ENCODE data around the gene NPEPPS.

DNA sequence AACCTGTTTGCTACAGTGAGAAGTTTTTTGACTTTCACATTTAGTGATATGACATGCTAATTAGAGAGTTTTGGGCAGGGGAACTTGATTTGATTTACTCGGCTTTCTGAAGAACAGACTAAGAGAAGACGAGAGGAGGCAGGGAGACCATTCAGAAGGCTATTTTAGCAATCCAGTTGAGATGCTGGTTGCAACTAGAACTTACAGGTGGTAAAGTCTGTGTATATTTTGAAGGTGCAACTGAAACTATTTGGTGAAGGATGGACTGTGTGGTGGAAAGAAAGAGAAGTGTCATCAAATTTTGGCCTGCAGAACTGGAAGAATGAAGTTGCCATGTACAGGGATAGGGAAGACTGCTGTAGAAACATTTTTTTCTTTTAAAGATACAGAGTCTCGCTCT is 76.6 kb downstream of the NPEPPS start:
- TF ChIP-seq, protein P1, sequence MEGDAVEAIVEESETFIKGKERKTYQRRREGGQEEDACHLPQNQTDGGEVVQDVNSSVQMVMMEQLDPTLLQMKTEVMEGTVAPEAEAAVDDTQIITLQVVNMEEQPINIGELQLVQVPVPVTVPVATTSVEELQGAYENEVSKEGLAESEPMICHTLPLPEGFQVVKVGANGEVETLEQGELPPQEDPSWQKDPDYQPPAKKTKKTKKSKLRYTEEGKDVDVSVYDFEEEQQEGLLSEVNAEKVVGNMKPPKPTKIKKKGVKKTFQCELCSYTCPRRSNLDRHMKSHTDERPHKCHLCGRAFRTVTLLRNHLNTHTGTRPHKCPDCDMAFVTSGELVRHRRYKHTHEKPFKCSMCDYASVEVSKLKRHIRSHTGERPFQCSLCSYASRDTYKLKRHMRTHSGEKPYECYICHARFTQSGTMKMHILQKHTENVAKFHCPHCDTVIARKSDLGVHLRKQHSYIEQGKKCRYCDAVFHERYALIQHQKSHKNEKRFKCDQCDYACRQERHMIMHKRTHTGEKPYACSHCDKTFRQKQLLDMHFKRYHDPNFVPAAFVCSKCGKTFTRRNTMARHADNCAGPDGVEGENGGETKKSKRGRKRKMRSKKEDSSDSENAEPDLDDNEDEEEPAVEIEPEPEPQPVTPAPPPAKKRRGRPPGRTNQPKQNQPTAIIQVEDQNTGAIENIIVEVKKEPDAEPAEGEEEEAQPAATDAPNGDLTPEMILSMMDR (IDR thresholded peaks at IDR 0.05; ENCODE audit: control extremely low read depth in 1 of 3, insufficient read depth in 1 of 3, low read depth in 1 of 3, low read length in 3 of 3), result no peak
- no peak for TF ChIP-seq POU5F1 (IDR thresholded peaks at IDR 0.05; ENCODE audit: low read depth, low read length)
- no peak for TF ChIP-seq RXRA (IDR thresholded peaks at IDR 0.05; ENCODE audit: insufficient read depth, low read depth, low read length)
- TF ChIP-seq TAF1 (IDR thresholded peaks at IDR 0.05; ENCODE audit: low read depth, low read length), result no peak
- TF ChIP-seq HDAC6 (IDR thresholded peaks at IDR 0.05; ENCODE audit: low read depth, low read length), result no peak
- no peak for TF ChIP-seq NRF1 (IDR thresholded peaks at IDR 0.05; ENCODE audit: low read depth, low read length)
- TF ChIP-seq POLR2A (IDR thresholded peaks at IDR 0.05; ENCODE audit: control extremely low read depth in 1 of 2, low read depth in 2 of 2, low read length in 2 of 2), result no peak
- TF ChIP-seq POLR2AphosphoS5 (IDR thresholded peaks at IDR 0.05; ENCODE audit: low read depth, low read length), result no peak
- TF ChIP-seq EP300 (IDR thresholded peaks at IDR 0.05; ENCODE audit: borderline replicate concordance in 1 of 2, low read depth in 2 of 2, low read length in 2 of 2), result no peak
- no peak for TF ChIP-seq JUND (IDR thresholded peaks at IDR 0.05; ENCODE audit: low read length)
- no peak for TF ChIP-seq CHD1 (IDR thresholded peaks at IDR 0.05; ENCODE audit: low read depth, low read length)
- TF ChIP-seq CEBPB (IDR thresholded peaks at IDR 0.05; ENCODE audit: low read depth, low read length), result no peak
- no peak for TF ChIP-seq BACH1 (IDR thresholded peaks at IDR 0.05; ENCODE audit: low read length)
- TF ChIP-seq GABPA (IDR thresholded peaks at IDR 0.05; ENCODE audit: borderline replicate concordance, insufficient read depth, low read length), result no peak

Data from H1 (cell line).